GM20000 (cell line): ENCODE results near the gene DDX46.
"Not testable (repeated sequence)": the region's sequence is repeated elsewhere in the genome, so short reads cannot be mapped to it uniquely, and the experiment has no call there.

Experiments used
- DNase-seq: peaks from one replicate; pipeline ENCODE4 v3.0.0; 2012; ENCODE audit warnings: low spot score
- CTCF ChIP-seq: IDR thresholded peaks from 2 replicates; pipeline ENCODE4 v1.5.1; 2012; ENCODE audit warnings: mild to moderate bottlenecking, control low read depth; ENCODE audit errors: extremely low read depth, missing control alignments

Gene DDX46

GRCh38 chr5:134758504-134759341, at the start of gene DDX46:
TSS of gene DDX46 (plus strand) at chr5:134758779. CDS start at chr5:134758939, 160 bp downstream.
- peak; percentile 96 for DNase-seq
- TF ChIP-seq CTCF = peak; percentile 88

GRCh38 chr5:134714120-134714519, 44.5 kb upstream of the DDX46 start:
- TF ChIP-seq CTCF = no peak
- DNase-seq = no peak

GRCh38 chr5:134714541-134714940, 44.0 kb upstream of the DDX46 start:
- TF ChIP-seq CTCF = no peak
- no peak for DNase-seq

- not testable (repeated sequence) for DNase-seq
Observed at GRCh38 chr5:134715466-134715865, 43.1 kb upstream of the DDX46 start.

GRCh38 chr5:134724872-134725271, 33.7 kb upstream of the DDX46 start:
- no peak for TF ChIP-seq CTCF

GRCh38 chr5:134732819-134733218, 25.8 kb upstream of the DDX46 start:
- no peak for TF ChIP-seq CTCF

More at GRCh38 chr5:134724872-134725271, 33.7 kb upstream of the DDX46 start:
- DNase-seq = no peak

GRCh38 chr5:134735243-134735642, 23.3 kb upstream of the DDX46 start:
- DNase-seq = no peak
- TF ChIP-seq CTCF = no peak

More at GRCh38 chr5:134732819-134733218, 25.8 kb upstream of the DDX46 start:
- no peak for DNase-seq
